ENCODE measurements around the gene MTFR1L. TPM values are rescaled to one million over a fixed set of nuclear protein-coding genes. Genes with fewer than 3 reads are reported as not detected.
A peak's percentile ranks its signal among the peaks of the same experiment; 100 is the strongest.

MTFR1L gene
- total and polyA plus RNA-seq, 9 of the 15 experiments (the other 6 are each of a cell fraction or from before 2014, with no cell fraction given) = 41.4 to 98.5 (median 53.7) TPM

DNA sequence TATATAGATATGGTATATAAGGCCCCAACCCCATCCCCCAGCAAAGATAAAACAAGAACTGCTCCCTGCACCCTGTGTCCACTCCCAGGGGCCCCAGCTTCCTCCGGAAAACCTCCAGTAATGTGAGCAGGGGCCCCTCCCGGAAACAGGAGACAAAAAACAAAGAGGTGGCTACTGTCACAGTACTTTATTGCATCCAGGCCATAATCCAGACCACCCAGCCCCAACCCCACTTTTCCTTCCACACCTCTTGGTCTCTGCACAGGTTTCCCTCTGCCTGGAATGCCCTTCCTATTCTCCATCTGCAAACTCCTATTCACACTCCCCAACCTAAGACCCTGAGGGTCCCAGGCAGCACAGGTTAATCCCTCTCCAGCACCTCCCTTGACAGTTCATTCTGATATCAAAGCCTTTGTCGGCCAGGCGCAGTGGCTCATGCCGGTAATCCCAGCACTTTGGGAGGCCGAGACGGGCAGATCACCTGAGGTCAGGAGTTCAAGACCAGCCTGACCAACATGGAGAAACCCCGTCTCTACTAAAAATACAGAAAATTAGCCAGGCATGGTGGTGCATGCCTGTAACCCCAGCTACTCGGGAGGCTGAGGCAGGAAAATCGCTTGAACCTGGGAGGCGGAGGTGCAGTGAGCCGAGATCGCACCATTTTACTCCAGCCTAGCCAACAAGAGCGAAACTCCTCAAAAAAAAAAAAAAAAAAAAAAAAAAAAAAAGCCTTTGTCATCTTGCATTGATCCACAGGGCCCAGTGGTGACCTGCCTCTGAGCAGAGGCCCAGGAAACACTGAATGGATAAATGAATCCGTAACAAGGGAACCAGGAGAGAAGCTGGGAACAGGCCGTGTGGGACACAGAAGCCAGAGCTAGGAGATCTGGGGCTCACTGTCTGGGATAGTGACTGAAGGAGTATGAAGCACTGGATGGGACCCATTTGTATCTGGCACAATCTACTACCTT lies 41.8 kb downstream of the MTFR1L start (continued):
- TF ChIP-seq FOXP4 (CRISPR knock-in tag; IDR thresholded peaks at IDR 0.05; ENCODE audit: borderline replicate concordance) (no peak), KLF6 (CRISPR knock-in tag; IDR thresholded peaks at IDR 0.05; ENCODE audit: borderline replicate concordance) (no peak), ZBTB8A (IDR thresholded peaks at IDR 0.05; ENCODE audit: partially characterized antibody) (no peak), ZNF197 (CRISPR knock-in tag; IDR thresholded peaks at IDR 0.05; ENCODE audit: low read depth) (no peak), ZNF232 (CRISPR knock-in tag; IDR thresholded peaks at IDR 0.05) (no peak), PCBP2 (IDR thresholded peaks at IDR 0.05; ENCODE audit: low read depth, low read length, poor library complexity, severe bottlenecking) (no peak), MCM7 (IDR thresholded peaks at IDR 0.05) (no peak), FOXP1 (CRISPR knock-in tag; IDR thresholded peaks at IDR 0.05) (0 out of 2 replicates have a peak, but pooled peaks have one; percentile 31), STAT5A (IDR thresholded peaks at IDR 0.05; ENCODE audit: borderline replicate concordance, low read length) (no peak), SMC3 (conservative IDR thresholded peaks at IDR 0.05; ENCODE audit: insufficient read depth, low read depth, low read length) (no peak), SMAD4 (CRISPR knock-in tag; conservative IDR thresholded peaks at IDR 0.05) (peak; percentile 70; the same call in 1 of the 2 replicates), TGIF2 (CRISPR knock-in tag; IDR thresholded peaks at IDR 0.05) (no peak), U2AF2 (optimal IDR thresholded peaks at IDR 0.05; ENCODE audit: low read depth, low read length) (no peak), RAD21 (CRISPR knock-in tag; conservative IDR thresholded peaks at IDR 0.05 in 1 of 2, IDR thresholded peaks at IDR 0.05 in 1 of 2) (peak in 1 of 2 experiments; percentile 8; a peak in 2 of 4 replicates), HMGXB4 (CRISPR knock-in tag; IDR thresholded peaks at IDR 0.05) (no peak), CC2D1A (IDR thresholded peaks at IDR 0.05) (0 out of 2 replicates have a peak, but pooled peaks have one; percentile 13), JUND (IDR thresholded peaks at IDR 0.05; ENCODE audit: borderline replicate concordance, low read depth, low read length) (peak; percentile 61; the same call in 1 of the 2 replicates), JUND (tag; IDR thresholded peaks at IDR 0.05; ENCODE audit: borderline replicate concordance, low read depth, low read length) (peak; percentile 73; the same call in 2 of the 3 replicates), MEF2D (tag; conservative IDR thresholded peaks at IDR 0.05; ENCODE audit: low read depth) (no peak; the same call in 1 of the 2 replicates), MCM3 (IDR thresholded peaks at IDR 0.05) (no peak), FOS (IDR thresholded peaks at IDR 0.05; ENCODE audit: extremely low read depth, insufficient read length) (no peak), PTBP1 (IDR thresholded peaks at IDR 0.05; ENCODE audit: low read depth, low read length) (no peak), ZC3H11A (IDR thresholded peaks at IDR 0.05; ENCODE audit: low read depth, low read length) (no peak)
- TF ChIP-seq, protein P1, sequence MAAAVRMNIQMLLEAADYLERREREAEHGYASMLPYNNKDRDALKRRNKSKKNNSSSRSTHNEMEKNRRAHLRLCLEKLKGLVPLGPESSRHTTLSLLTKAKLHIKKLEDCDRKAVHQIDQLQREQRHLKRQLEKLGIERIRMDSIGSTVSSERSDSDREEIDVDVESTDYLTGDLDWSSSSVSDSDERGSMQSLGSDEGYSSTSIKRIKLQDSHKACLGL (CRISPR knock-in tag; IDR thresholded peaks at IDR 0.05; ENCODE audit: borderline replicate concordance, poor library complexity, severe bottlenecking) = no peak
